HepG2 (cell line): ENCODE measurements around the gene FAM20A. TPM values are rescaled to one million over a fixed set of nuclear protein-coding genes. Genes with fewer than 3 reads are reported as not detected.
A peak's percentile ranks its signal among the peaks of the same experiment; 100 is the strongest.

Experiments
- CREM ChIP-seq, 2 experiments: sonication (generic) in 1 of 2; formaldehyde crosslinking in 1 of 2; IDR thresholded peaks; 2 replicates each; pipeline versions ENCODE4 v1.4.0 to v1.6.1; 2016 to 2020; ENCODE audit warnings: antibody characterized with exemption in 1 of 2, mild to moderate bottlenecking in 1 of 2, missing genetic modification reagents in 1 of 2
- KDM6A ChIP-seq: IDR thresholded peaks from 2 replicates; pipeline ENCODE4 v1.6.1; 2016; ENCODE audit warnings: low read depth
- MED13 ChIP-seq: sonication (generic); formaldehyde crosslinking; IDR thresholded peaks from 2 replicates; pipeline ENCODE4 v1.5.0; 2020; ENCODE audit warnings: missing genetic modification reagents
- POLR2A ChIP-seq, 2 experiments: IDR thresholded peaks; 2 replicates each; pipeline ENCODE4 v1.6.1; 2011; ENCODE audit warnings: low read depth in 2 of 2, low read length in 2 of 2, mild to moderate bottlenecking in 1 of 2, moderate library complexity in 1 of 2; ENCODE audit not compliant: insufficient read depth in 1 of 2
- PRDM15 ChIP-seq: sonication (generic); formaldehyde crosslinking; IDR thresholded peaks from 2 replicates; pipeline ENCODE4 v1.4.0; 2020; ENCODE audit warnings: missing genetic modification reagents
- SNAPC5 ChIP-seq: sonication (generic); formaldehyde crosslinking; IDR thresholded peaks from 2 replicates; pipeline ENCODE4 v1.8.1; 2023; ENCODE audit warnings: mild to moderate bottlenecking, missing genetic modification reagents, borderline replicate concordance
- TGIF2 ChIP-seq: IDR thresholded peaks from 2 replicates; pipeline ENCODE4 v1.6.1; 2016; ENCODE audit warnings: control low read depth, missing compliant biosample characterization
- TIGD3 ChIP-seq: sonication (generic); formaldehyde crosslinking; IDR thresholded peaks from 2 replicates; pipeline ENCODE4 v1.5.1; 2020; ENCODE audit warnings: mild to moderate bottlenecking, missing genetic modification reagents, borderline replicate concordance
- ZFX ChIP-seq: sonication (generic); formaldehyde crosslinking; IDR thresholded peaks from 2 replicates; pipeline ENCODE4 v1.4.0; 2020; ENCODE audit warnings: mild to moderate bottlenecking, low read depth, missing genetic modification reagents, moderate library complexity
- ZGPAT ChIP-seq: IDR thresholded peaks from 2 replicates; pipeline ENCODE4 v1.6.1; 2016; ENCODE audit warnings: mild to moderate bottlenecking
- ZNF350 ChIP-seq: sonication (generic); formaldehyde crosslinking; IDR thresholded peaks from 2 replicates; pipeline ENCODE4 v1.4.0; 2020; ENCODE audit warnings: mild to moderate bottlenecking, low read depth, missing genetic modification reagents, borderline replicate concordance
- ZNF609 ChIP-seq: sonication (generic); formaldehyde crosslinking; IDR thresholded peaks from 2 replicates; pipeline ENCODE4 v1.4.0; 2020; ENCODE audit warnings: mild to moderate bottlenecking, missing genetic modification reagents, borderline replicate concordance
- ZNF792 ChIP-seq: IDR thresholded peaks from 2 replicates; pipeline ENCODE4 v1.6.1; 2016
- polyA plus RNA-seq, 8 experiments: library from polyadenylated mRNA; depleted of rRNA in 3 of 8; stranded (reverse) in 7 of 8; unstranded in 1 of 8; fragments of >200 nt; fragmentation: Illumina TruSeq in 4 of 8; extraction: Trizol in 4 of 8; gene quantifications; 2 replicates each; pipeline versions ENCODE4 v1.2.1 to v1.2.3, GENCODE V29; 2011 to 2016; ENCODE audit warnings: low read depth in 4 of 8, missing spikeins in 1 of 8, mixed read lengths in 1 of 8; ENCODE audit not compliant: insufficient read depth in 1 of 8
- total RNA-seq, 5 experiments: library from RNA; depleted of rRNA; stranded (reverse); fragments of >200 nt; fragmentation: Illumina TruSeq; extraction: Trizol; gene quantifications; 2 replicates each; pipeline ENCODE4 v1.2.3, GENCODE V29; 2016; ENCODE audit warnings: low read depth in 1 of 5

The FAM20A gene
- total and polyA plus RNA-seq, 2 of the 13 experiments (the other 11 are each of a cell fraction or from before 2014, with no cell fraction given), result 9.3 to 20.7 TPM

- TF ChIP-seq PRDM15 (CRISPR knock-in tag) (no peak; the same call in 1 of the 2 replicates), KDM6A (CRISPR knock-in tag) (no peak), CREM (IDR thresholded peaks at IDR 0.05) (peak; percentile 54; the same call in 1 of the 2 replicates), CREM (CRISPR knock-in tag; IDR thresholded peaks at IDR 0.05) (no peak), ZNF792 (CRISPR knock-in tag) (peak; percentile 35; the same call in 1 of the 2 replicates), ZFX (CRISPR knock-in tag) (peak; percentile 28; the same call in 1 of the 2 replicates), TGIF2 (CRISPR knock-in tag) (no peak), TIGD3 (no peak), POLR2A (IDR thresholded peaks at IDR 0.05; ENCODE audit: insufficient read depth in 1 of 2, low read depth in 2 of 2, low read length in 2 of 2) (no peak), ZNF350 (CRISPR knock-in tag) (0 out of 2 replicates have a peak, but pooled peaks have one; percentile 24), ZNF609 (peak; percentile 60; the same call in 1 of the 2 replicates), SNAPC5 (CRISPR knock-in tag) (no peak), MED13 (CRISPR knock-in tag) (no peak), ZGPAT (CRISPR knock-in tag) (peak; percentile 77; the same call in 1 of the 2 replicates)
Measured at GRCh38 chr17:68584581-68585303, 16.4 kb downstream of the FAM20A start (continued).
